HepG2 (cell line): ENCODE measurements around the gene CPNE2. TPM values are rescaled to one million over a fixed set of nuclear protein-coding genes. Genes with fewer than 3 reads are reported as not detected.

Source experiments
- ATAC-seq: fragments of 200-7000 bp; cut with Tn5 transposase; 3 replicates; pipeline ENCODE4 v1.9.1; 2020; ENCODE audit warnings: mild to moderate bottlenecking, moderate library complexity
- BruUV-seq: library from RNA; stranded (reverse); fragments of 400-500 nt; replicated peaks from 2 replicates; lab custom pipeline; 2021; lab: Mats Ljungman, UMichigan
- CTCF ChIA-PET: fragments of 300-600 bp; formaldehyde crosslinking; extraction: SDS; loops from one replicate; lab custom pipeline; 2021; ENCODE audit warnings: low total read pairs, inconsistent platforms, low intra/inter-chr PET ratio; lab: Yijun Ruan, JAX
- POLR2A ChIA-PET: fragments of 350-600 bp; sonication (Branson Sonifier 250); formaldehyde crosslinking; loops from one replicate; lab custom pipeline; 2020; ENCODE audit warnings: antibody characterized with exemption, inconsistent platforms; lab: Yijun Ruan, JAX
- DNase-seq: peaks from one replicate; pipeline ENCODE4 v3.0.0-alpha.2; 2015; ENCODE audit warnings: low spot score
- FAIRE-seq: peaks from 3 replicates; lab custom pipeline; 2011; peaks lifted over from hg19 to GRCh38; lab: Jason Lieb, UNC
- H2AFZ ChIP-seq: one replicate; pipeline ENCODE4 v1.6.1; 2011; ENCODE audit warnings: low read length, inconsistent platforms
- H3K27ac ChIP-seq: fragments of 300-600 bp; 3 replicates; pipeline ENCODE4 v1.8.0; 2011; ENCODE audit warnings: mixed run types, mild to moderate bottlenecking, mixed read lengths, low read length, inconsistent platforms; ENCODE audit not compliant: insufficient read depth; ENCODE audit errors: extremely low read length
- H3K27me3 ChIP-seq, 2 experiments: fragments of 200-600 bp in 1 of 2; 2 replicates in 1 of 2; 3 replicates in 1 of 2; pipeline versions ENCODE4 v1.6.0 to v1.8.0; 2011; ENCODE audit warnings: low read length in 2 of 2, mild to moderate bottlenecking in 2 of 2, moderate library complexity in 2 of 2, inconsistent platforms in 1 of 2; ENCODE audit not compliant: insufficient read depth in 2 of 2, control insufficient read depth in 1 of 2
- H3K36me3 ChIP-seq, 2 experiments: fragments of 200-600 bp in 1 of 2; replicated peaks in 1 of 2; 2 replicates in 1 of 2; 3 replicates in 1 of 2; pipeline versions ENCODE4 v1.5.1 to v1.8.0; 2011; ENCODE audit warnings: low read length in 2 of 2, inconsistent platforms in 1 of 2; ENCODE audit not compliant: insufficient read depth in 2 of 2, control insufficient read depth in 1 of 2
- H3K4me1 ChIP-seq: 2 replicates; pipeline ENCODE4 v1.5.1; 2012; ENCODE audit warnings: low read length, inconsistent platforms; ENCODE audit not compliant: insufficient read depth
- H3K4me2 ChIP-seq: 2 replicates; pipeline ENCODE4 v1.6.0; 2011; ENCODE audit warnings: low read depth, low read length, inconsistent platforms
- H3K4me3 ChIP-seq, 3 experiments: fragments of 200-600 bp in 1 of 3; sonication (generic), shearing (Covaris generic) in 1 of 3; replicated peaks in 1 of 3; 2 replicates each; pipeline ENCODE4 v1.5.1; 2011 to 2016; ENCODE audit warnings: low read length in 3 of 3, inconsistent platforms in 2 of 3, low read depth in 2 of 3, mild to moderate bottlenecking in 2 of 3, control low read depth in 1 of 3, mixed read lengths in 1 of 3; ENCODE audit not compliant: insufficient read depth in 1 of 3
- H3K79me2 ChIP-seq: one replicate; pipeline ENCODE4 v1.6.1; 2011; ENCODE audit warnings: low read length, inconsistent platforms; ENCODE audit not compliant: insufficient read depth
- H3K9ac ChIP-seq: 2 replicates; pipeline ENCODE4 v1.6.0; 2011; ENCODE audit warnings: mild to moderate bottlenecking, low read depth, low read length, inconsistent platforms; ENCODE audit not compliant: insufficient read depth
- H3K9me3 ChIP-seq: 2 replicates; pipeline ENCODE4 v1.5.1; 2012; ENCODE audit warnings: mild to moderate bottlenecking, low read length
- H4K20me1 ChIP-seq: 2 replicates; pipeline ENCODE4 v1.6.0; 2011; ENCODE audit warnings: inconsistent platforms, mild to moderate bottlenecking, low read length, moderate library complexity; ENCODE audit not compliant: insufficient read depth
- ARID4A ChIP-seq: sonication (generic); formaldehyde crosslinking; IDR thresholded peaks from 2 replicates; pipeline ENCODE4 v1.5.0; 2020; ENCODE audit warnings: mild to moderate bottlenecking, missing genetic modification reagents, borderline replicate concordance
- CBX5 ChIP-seq: sonication (generic); formaldehyde crosslinking; IDR thresholded peaks from 2 replicates; pipeline ENCODE4 v1.4.0; 2020; ENCODE audit warnings: missing genetic modification reagents, borderline replicate concordance
- ETV5 ChIP-seq: IDR thresholded peaks from 2 replicates; pipeline ENCODE4 v1.6.1; 2018; ENCODE audit warnings: missing biosample characterization, missing genetic modification reagents, inconsistent platforms, borderline replicate concordance
- GATA4 ChIP-seq: sonication (generic); IDR thresholded peaks from 2 replicates; pipeline ENCODE4 v1.6.1; 2016; ENCODE audit warnings: antibody characterized with exemption, low read depth, borderline replicate concordance
- IRF2 ChIP-seq: IDR thresholded peaks from 2 replicates; pipeline ENCODE4 v1.6.1; 2018; ENCODE audit warnings: missing genetic modification reagents, missing compliant biosample characterization
- MYNN ChIP-seq: sonication (generic); formaldehyde crosslinking; IDR thresholded peaks from 2 replicates; pipeline ENCODE4 v1.4.0; 2020; ENCODE audit warnings: mild to moderate bottlenecking, low read depth, missing genetic modification reagents
- NCOA2 ChIP-seq: sonication (generic); formaldehyde crosslinking; IDR thresholded peaks from 2 replicates; pipeline ENCODE4 v1.8.0; 2022; ENCODE audit warnings: inconsistent platforms
- SAP130 ChIP-seq: IDR thresholded peaks from 2 replicates; pipeline ENCODE4 v1.6.1; 2016; ENCODE audit warnings: low read depth
- TARDBP ChIP-seq: sonication (generic); formaldehyde crosslinking; IDR thresholded peaks from 2 replicates; pipeline ENCODE4 v1.8.0; 2022; ENCODE audit warnings: mild to moderate bottlenecking, missing genetic modification reagents
- TRIM22 ChIP-seq: fragments of 450-650 bp; IDR thresholded peaks from 2 replicates; pipeline ENCODE4 v1.6.1; 2017
- WIZ ChIP-seq: sonication (generic); formaldehyde crosslinking; IDR thresholded peaks from 2 replicates; pipeline ENCODE4 v1.5.1; 2020; ENCODE audit warnings: mild to moderate bottlenecking, missing genetic modification reagents
- YEATS4 ChIP-seq: sonication (generic); formaldehyde crosslinking; IDR thresholded peaks from 2 replicates; pipeline ENCODE4 v1.4.0; 2020; ENCODE audit warnings: missing genetic modification reagents, borderline replicate concordance
- ZNF17 ChIP-seq: sonication (generic); formaldehyde crosslinking; IDR thresholded peaks from 2 replicates; pipeline ENCODE4 v1.5.0; 2020; ENCODE audit warnings: mild to moderate bottlenecking, missing genetic modification reagents
- ZNF33A ChIP-seq: sonication (generic); formaldehyde crosslinking; IDR thresholded peaks from 2 replicates; pipeline ENCODE4 v1.5.1; 2020; ENCODE audit warnings: missing genetic modification reagents, mild to moderate bottlenecking, moderate library complexity, borderline replicate concordance
- ZNF34 ChIP-seq: sonication (generic); formaldehyde crosslinking; IDR thresholded peaks from 2 replicates; pipeline ENCODE4 v1.4.0; 2020; ENCODE audit warnings: mild to moderate bottlenecking, missing genetic modification reagents, borderline replicate concordance
- ZNF503 ChIP-seq: sonication (generic); formaldehyde crosslinking; IDR thresholded peaks from 2 replicates; pipeline ENCODE4 v1.4.0; 2020; ENCODE audit warnings: missing genetic modification reagents
- ZNF557 ChIP-seq: sonication (generic); formaldehyde crosslinking; IDR thresholded peaks from 2 replicates; pipeline ENCODE4 v1.4.0; 2020; ENCODE audit warnings: missing genetic modification reagents
- ZNF678 ChIP-seq: sonication (generic); formaldehyde crosslinking; IDR thresholded peaks from 2 replicates; pipeline ENCODE4 v1.4.0; 2020; ENCODE audit warnings: mild to moderate bottlenecking, missing genetic modification reagents
- ZNF75D ChIP-seq: sonication (generic); formaldehyde crosslinking; IDR thresholded peaks from 2 replicates; pipeline ENCODE4 v1.8.1; 2023; ENCODE audit warnings: missing genetic modification reagents, mild to moderate bottlenecking, borderline replicate concordance
- WGBS: methylation state at CpG from one replicate; pipeline ENCODE4 v1.1.6; 2017; ENCODE audit warnings: low lambda C conversion rate; 5-methylcytosine and 5-hydroxymethylcytosine counted together
- in situ Hi-C: cut with HindIII; loops from 2 replicates; pipeline ENCODE4 v1.10.0; 2017; ENCODE audit warnings: low pct_unique_long_range_greater_than_20kb; ENCODE audit not compliant: extremely low pct_ligation_motif_present
- intact Hi-C: fragments of 100-400 bp; cut with micrococcal nuclease; formaldehyde crosslinking; loops from one replicate; pipeline ENCODE4 v1.10.0; 2022; ENCODE audit not compliant: unreplicated experiment
- polyA plus RNA-seq, 8 experiments: library from polyadenylated mRNA; depleted of rRNA in 3 of 8; stranded (reverse) in 7 of 8; unstranded in 1 of 8; fragments of >200 nt; fragmentation: Illumina TruSeq in 4 of 8; extraction: Trizol in 4 of 8; gene quantifications; 2 replicates each; pipeline versions ENCODE4 v1.2.1 to v1.2.3, GENCODE V29; 2011 to 2016; ENCODE audit warnings: low read depth in 4 of 8, missing spikeins in 1 of 8, mixed read lengths in 1 of 8; ENCODE audit not compliant: insufficient read depth in 1 of 8
- total RNA-seq, 5 experiments: library from RNA; depleted of rRNA; stranded (reverse); fragments of >200 nt; fragmentation: Illumina TruSeq; extraction: Trizol; gene quantifications; 2 replicates each; pipeline ENCODE4 v1.2.3, GENCODE V29; 2016; ENCODE audit warnings: low read depth in 1 of 5

CPNE2 gene
- total and polyA plus RNA-seq, 2 of the 13 experiments (the other 11 are each of a cell fraction or from before 2014, with no cell fraction given) = 10.6 to 23.3 TPM

- ATAC-seq = no peak
- H3K4me3 ChIP-seq = no peak overlapping the region
- no peak for TF ChIP-seq GATA4
- TF ChIP-seq ZNF503 (CRISPR knock-in tag) = no peak
- no peak for TF ChIP-seq TRIM22
- no peak for TF ChIP-seq IRF2
- no peak for TF ChIP-seq ARID4A (CRISPR knock-in tag)
- TF ChIP-seq ZNF34 = no peak
- no peak for TF ChIP-seq ZNF678
- TF ChIP-seq TARDBP (CRISPR knock-in tag) = no peak
- no peak for TF ChIP-seq SAP130 (CRISPR knock-in tag)
- no peak for TF ChIP-seq WIZ (CRISPR knock-in tag)
- TF ChIP-seq ETV5 (CRISPR knock-in tag) = no peak
- no peak for TF ChIP-seq NCOA2
- TF ChIP-seq CBX5 (CRISPR knock-in tag) = no peak
- TF ChIP-seq ZNF557 = no peak
- TF ChIP-seq ZNF33A = no peak
- TF ChIP-seq ZNF17 (CRISPR knock-in tag) = no peak
- no peak for TF ChIP-seq MYNN (CRISPR knock-in tag)
- TF ChIP-seq YEATS4 (CRISPR knock-in tag) = no peak
- TF ChIP-seq ZNF75D (CRISPR knock-in tag) = no peak
Observed at GRCh38 chr16:57128771-57129389, 36.5 kb downstream of the CPNE2 start.

More at GRCh38 chr16:57128771-57129389, 36.5 kb downstream of the CPNE2 start:
- no peak overlapping the region for H2AFZ ChIP-seq
- no peaks in the 10 kb centered on the region for H3K9me3 ChIP-seq
- no peaks in the 10 kb centered on the region for H4K20me1 ChIP-seq
- DNase-seq (no peak), FAIRE-seq (no peak)
- no peak overlapping the region for H3K4me2 ChIP-seq
- intact Hi-C loops (no loop called here), in situ Hi-C loops (no loop called here)
- 69% methylated on average over 11 of the region's 11 CpGs for WGBS
- H3K27ac ChIP-seq = no peak overlapping the region
- no TSS peak for BruUV-seq
- no peak overlapping the region for H3K9ac ChIP-seq
- H3K27me3 ChIP-seq = no peaks in the 10 kb centered on the region; a peak in 1 of 5 replicates
- H3K36me3 ChIP-seq = no peaks in the 10 kb centered on the region
- ChIA-PET POLR2A (no interaction called here), CTCF (no interaction called here)
- peaks cover 13% of the 10 kb centered on the region for H3K4me1 ChIP-seq
- no peaks in the 10 kb centered on the region for H3K79me2 ChIP-seq
